WERI-Rb-1 (cell line): ENCODE results near the gene HCCS.
"Not testable (repeated sequence)": the region's sequence is repeated elsewhere in the genome, so short reads cannot be mapped to it uniquely, and the experiment has no call there.

ENCODE experiments used
- DNase-seq: peaks from one replicate; pipeline ENCODE4 v3.0.0-alpha.2; 2020
- H3K27ac ChIP-seq: fragments of 250-450 bp; sonication (Bioruptor Pico); 2 replicates; pipeline ENCODE4 v1.5.1; 2020; ENCODE audit warnings: mild to moderate bottlenecking, moderate library complexity
- H3K27me3 ChIP-seq: fragments of 250-450 bp; sonication (Bioruptor Pico); 2 replicates; pipeline ENCODE4 v1.5.1; 2021; ENCODE audit warnings: mild to moderate bottlenecking, low read depth, moderate library complexity; ENCODE audit not compliant: insufficient read depth, severe bottlenecking
- H3K36me3 ChIP-seq: fragments of 250-450 bp; sonication (Bioruptor Pico); 2 replicates; pipeline ENCODE4 v1.5.1; 2020; ENCODE audit warnings: mild to moderate bottlenecking, moderate library complexity
- H3K4me3 ChIP-seq: 2 replicates; pipeline ENCODE4 v1.5.1; 2011; ENCODE audit warnings: low read depth, mild to moderate bottlenecking, control low read depth, low read length
- H3K9me3 ChIP-seq: fragments of 250-450 bp; sonication (Bioruptor Pico); 2 replicates; pipeline ENCODE4 v1.5.1; 2021; ENCODE audit warnings: mild to moderate bottlenecking, moderate library complexity; ENCODE audit not compliant: severe bottlenecking
- CTCF ChIP-seq: IDR thresholded peaks from 2 replicates; pipeline ENCODE4 v1.5.1; 2011; ENCODE audit warnings: low read depth, mild to moderate bottlenecking, control low read depth, inconsistent platforms, low read length

HCCS gene

GRCh38 chrX:11109968-11110367 lies 1.2 kb upstream of the HCCS start:
- Histone ChIP-seq H3K9me3 (no peaks in the 10 kb centered on the region), H3K27me3 (no peaks in the 10 kb centered on the region), H3K36me3 (peaks cover 8% of the 10 kb centered on the region), H3K27ac (no peak overlapping the region), H3K4me3 (no peak overlapping the region)
- DNase-seq = no peak
- no peak for TF ChIP-seq CTCF

GRCh38 chrX:11111947-11112346 lies 815 bp downstream of the HCCS start:
- DNase-seq = no peak
- H3K36me3 ChIP-seq = peaks cover 8% of the 10 kb centered on the region
- no peak overlapping the region for H3K27ac ChIP-seq
- no peaks in the 10 kb centered on the region for H3K9me3 ChIP-seq
- no peak for TF ChIP-seq CTCF
- peak overlapping the region; percentile 80 for H3K4me3 ChIP-seq
- no peaks in the 10 kb centered on the region for H3K27me3 ChIP-seq

- H3K4me3 ChIP-seq = no peak overlapping the region
- no peak overlapping the region for H3K27ac ChIP-seq
- peaks cover 16% of the 10 kb centered on the region for H3K36me3 ChIP-seq
- H3K9me3 ChIP-seq = no peaks in the 10 kb centered on the region
- DNase-seq = no peak
- no peak for TF ChIP-seq CTCF
- peaks cover 4% of the 10 kb centered on the region for H3K27me3 ChIP-seq
These were observed 2.6 kb downstream of the HCCS start for GRCh38 chrX:11113731-11114130.

GRCh38 chrX:11117745-11118144 lies 6.6 kb downstream of the HCCS start:
- DNase-seq = no peak
- peaks cover 5% of the 10 kb centered on the region for H3K27me3 ChIP-seq
- H3K27ac ChIP-seq = no peak overlapping the region
- H3K9me3 ChIP-seq = no peaks in the 10 kb centered on the region
- no peak overlapping the region for H3K4me3 ChIP-seq
- peaks cover 28% of the 10 kb centered on the region for H3K36me3 ChIP-seq
- TF ChIP-seq CTCF = no peak

GRCh38 chrX:11119313-11119943 lies 8.3 kb downstream of the HCCS start:
- TF ChIP-seq CTCF = no peak
- H3K36me3 ChIP-seq = peaks cover 23% of the 10 kb centered on the region
- no peaks in the 10 kb centered on the region for H3K9me3 ChIP-seq

GRCh38 chrX:11123087-11123486 lies 12.0 kb downstream of the HCCS start:
- H3K36me3 ChIP-seq = peaks cover 15% of the 10 kb centered on the region
- H3K27ac ChIP-seq, H3K27me3 ChIP-seq, H3K4me3 ChIP-seq, DNase-seq, H3K9me3 ChIP-seq: not testable (repeated sequence)

More at GRCh38 chrX:11119313-11119943, 8.3 kb downstream of the HCCS start:
- DNase-seq = no peak
- peaks cover 5% of the 10 kb centered on the region for H3K27me3 ChIP-seq
- no peak overlapping the region for H3K4me3 ChIP-seq
- H3K27ac ChIP-seq = no peak overlapping the region
